ENCODE measurements around the gene SPEF2.

DNA sequence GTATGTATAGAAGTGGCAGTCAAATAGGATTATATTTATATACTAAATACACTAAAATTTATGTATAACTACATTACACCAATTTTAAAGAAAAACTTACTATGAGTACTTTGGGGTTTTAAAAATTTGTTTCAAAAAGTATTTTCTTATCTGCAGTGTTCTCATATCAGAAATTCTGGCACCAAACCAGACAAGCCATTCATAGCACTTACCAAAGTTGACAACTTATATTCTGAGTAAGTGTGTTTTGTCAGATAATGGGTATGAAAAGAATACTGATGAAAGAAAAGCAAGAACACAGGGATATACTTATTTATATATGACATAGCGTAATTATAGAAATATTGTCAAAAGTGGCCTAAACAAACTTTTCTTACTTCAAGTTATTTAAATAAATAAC is 67.5 kb downstream of the SPEF2 start:
- TF ChIP-seq, protein P1, sequence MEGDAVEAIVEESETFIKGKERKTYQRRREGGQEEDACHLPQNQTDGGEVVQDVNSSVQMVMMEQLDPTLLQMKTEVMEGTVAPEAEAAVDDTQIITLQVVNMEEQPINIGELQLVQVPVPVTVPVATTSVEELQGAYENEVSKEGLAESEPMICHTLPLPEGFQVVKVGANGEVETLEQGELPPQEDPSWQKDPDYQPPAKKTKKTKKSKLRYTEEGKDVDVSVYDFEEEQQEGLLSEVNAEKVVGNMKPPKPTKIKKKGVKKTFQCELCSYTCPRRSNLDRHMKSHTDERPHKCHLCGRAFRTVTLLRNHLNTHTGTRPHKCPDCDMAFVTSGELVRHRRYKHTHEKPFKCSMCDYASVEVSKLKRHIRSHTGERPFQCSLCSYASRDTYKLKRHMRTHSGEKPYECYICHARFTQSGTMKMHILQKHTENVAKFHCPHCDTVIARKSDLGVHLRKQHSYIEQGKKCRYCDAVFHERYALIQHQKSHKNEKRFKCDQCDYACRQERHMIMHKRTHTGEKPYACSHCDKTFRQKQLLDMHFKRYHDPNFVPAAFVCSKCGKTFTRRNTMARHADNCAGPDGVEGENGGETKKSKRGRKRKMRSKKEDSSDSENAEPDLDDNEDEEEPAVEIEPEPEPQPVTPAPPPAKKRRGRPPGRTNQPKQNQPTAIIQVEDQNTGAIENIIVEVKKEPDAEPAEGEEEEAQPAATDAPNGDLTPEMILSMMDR (IDR thresholded peaks at IDR 0.05 in 2 of 3, conservative IDR thresholded peaks at IDR 0.05 in 1 of 3; ENCODE audit: control insufficient read depth in 2 of 3, extremely low read depth in 1 of 3, insufficient read depth in 1 of 3, low read depth in 3 of 3, low read length in 3 of 3), result no peak
- TF ChIP-seq SRF (IDR thresholded peaks at IDR 0.05; ENCODE audit: low read depth in 2 of 2, low read length in 2 of 2), result no peak
